ENCODE measurements around the gene RYR1. TPM values are rescaled to one million over a fixed set of nuclear protein-coding genes. Genes with fewer than 3 reads are reported as not detected.

The RYR1 gene
- total and polyA plus RNA-seq, 2 of the 8 experiments (the other 6 are each of a cell fraction or from before 2014, with no cell fraction given): 5.8 to 11.8 TPM

DNA sequence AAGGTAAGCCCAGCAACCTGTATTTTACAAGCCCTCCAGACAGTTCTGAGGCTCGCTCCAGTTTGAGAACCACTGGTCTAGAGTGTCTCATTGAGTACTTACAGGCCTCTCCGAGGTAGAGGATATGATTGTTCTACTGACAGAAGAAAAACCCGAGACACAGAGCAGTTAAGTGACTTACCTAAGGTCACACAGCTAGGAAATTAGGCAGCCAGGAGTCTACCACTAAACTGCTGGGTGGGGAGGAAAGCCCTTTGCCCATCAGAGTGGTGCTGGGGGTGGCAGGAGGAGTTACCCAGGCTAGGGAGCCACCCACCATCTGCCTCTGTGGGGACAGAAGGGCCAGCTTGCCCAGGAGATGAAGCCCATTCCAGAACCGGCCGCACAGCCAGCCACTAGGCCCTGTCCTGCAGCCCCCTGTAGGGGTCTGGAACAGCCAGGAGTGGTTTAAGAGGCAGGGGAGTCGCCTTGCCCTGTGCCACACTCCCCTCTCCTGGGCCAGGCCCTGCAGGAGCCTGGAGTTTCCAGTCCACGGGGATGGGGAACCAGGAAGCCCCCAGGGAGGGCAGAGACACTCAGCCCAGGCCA is 8.2 kb upstream of the RYR1 start:
- FAIRE-seq: no peak

More for the DNA sequence above, 8.2 kb upstream of the RYR1 start:
- peak in 1 of 2 experiments; percentile 55 for DNase-seq (ENCODE audit: low read depth in 1 of 2, low spot score in 2 of 2)
- Histone ChIP-seq H3K9me3 (ENCODE audit: insufficient read depth in 2 of 2, low read depth in 1 of 2, low read length in 1 of 2) (no peaks in the 10 kb centered on the region), H3K23me2 (ENCODE audit: low read depth, low read length) (no peaks in the 10 kb centered on the region; the same call in 1 of the 2 replicates), H3K79me2 (ENCODE audit: control insufficient read depth in 1 of 2, insufficient read depth in 2 of 2, low read length in 2 of 2) (no peaks in the 10 kb centered on the region), H3K4me2 (ENCODE audit: insufficient read depth in 1 of 2, low read depth in 2 of 2, low read length in 2 of 2) (peak overlapping the region; percentile 44 to 48; a peak in 3 of 4 replicates), H4K8ac (ENCODE audit: extremely low read depth, insufficient read depth, low read length) (peak overlapping the region; percentile 81), H2BK12ac (ENCODE audit: low read depth, low read length) (peak overlapping the region; percentile 29; the same call in 1 of the 2 replicates), H2BK5ac (ENCODE audit: low read depth, low read length) (peak overlapping the region; percentile 79; the same call in 1 of the 2 replicates), H3K4me1 (replicated peaks in 1 of 4; ENCODE audit: control insufficient read depth in 3 of 4, insufficient read depth in 4 of 4, low read length in 3 of 4) (peaks cover 4 to 8% (median 8%) of the 10 kb centered on the region in 4 experiments; a peak in 6 of 7 replicates), H3K27ac (ENCODE audit: low read depth, low read length) (no peak overlapping the region), H2BK15ac (ENCODE audit: low read length) (peak overlapping the region; percentile 72; the same call in 1 of the 2 replicates), H3K56ac (replicated peaks; ENCODE audit: insufficient read length, low read depth, low read length) (no peak overlapping the region), H4K20me1 (replicated peaks in 1 of 2; ENCODE audit: control insufficient read depth in 1 of 2, insufficient read depth in 2 of 2, low read length in 2 of 2) (no peaks in the 10 kb centered on the region), H3K4me3 (ENCODE audit: extremely low read depth in 1 of 4, insufficient read depth in 2 of 4, low read depth in 3 of 4, low read length in 4 of 4) (peak overlapping the region in 1 of 4 experiments; percentile 34; a peak in 1 of 8 replicates), H3K18ac (ENCODE audit: extremely low read depth, low read length) (peak overlapping the region; percentile 87; the same call in 1 of the 2 replicates), H4K5ac (ENCODE audit: insufficient read length, low read depth, low read length) (no peak overlapping the region), H2BK20ac (ENCODE audit: low read length) (0 out of 2 replicates have a peak overlapping the region, but pooled peaks have one; percentile 61), H4K91ac (replicated peaks; ENCODE audit: insufficient read length, low read length) (peak overlapping the region; percentile 83), H3K36me3 (ENCODE audit: control insufficient read depth in 2 of 4, insufficient read depth in 4 of 4, low read length in 3 of 4) (no peaks in the 10 kb centered on the region), H3K23ac (ENCODE audit: insufficient read length) (no peak overlapping the region), H2AFZ (ENCODE audit: low read length) (peak overlapping the region; percentile 62), H2AK5ac (ENCODE audit: low read depth, low read length) (no peak overlapping the region), H3K27me3 (replicated peaks in 1 of 4; ENCODE audit: control insufficient read depth in 3 of 4, extremely low read depth in 1 of 4, insufficient read depth in 3 of 4, low read length in 3 of 4) (no peaks in the 10 kb centered on the region), H2BK120ac (replicated peaks; ENCODE audit: low read depth, low read length) (peak overlapping the region; percentile 65), H3K9ac (replicated peaks in 1 of 4; ENCODE audit: extremely low read depth in 1 of 4, low read depth in 3 of 4, low read length in 3 of 4) (no peak overlapping the region), H3K4ac (replicated peaks; ENCODE audit: insufficient read length, low read depth, low read length) (no peak overlapping the region), H3K14ac (ENCODE audit: insufficient read length) (no peak overlapping the region), H3K79me1 (ENCODE audit: low read depth, low read length) (no peaks in the 10 kb centered on the region)
- ChIA-PET POLR2A (ENCODE audit: partially characterized antibody) (interaction anchor here (0.7 to 2.0 kb wide), 5 partner anchors 10 to 35 kb away, joined by 3 to 9 read pairs (median 5); no protein-coding TSS in a partner anchor), CTCF (ENCODE audit: partially characterized antibody) (interaction anchor here (0.7 to 3.2 kb wide), 9 partner anchors 9 to 181 kb away, joined by 3 to 10 read pairs (median 4); partner anchors contain the start of gene FAM98C)
- WGBS, 2 experiments (ENCODE audit: extremely low coverage in 1 of 2, insufficient coverage in 1 of 2, insufficient read length in 1 of 2, insufficient replicate concordance in 2 of 2, low coverage in 1 of 2, low lambda C conversion rate in 2 of 2, missing lambda C conversion rate in 1 of 2): 76% methylated on average over 7 of the region's 7 CpGs; no CpG with 5 or more reads in 1 of the 2 experiments
- TF ChIP-seq KDM1A (IDR thresholded peaks at IDR 0.05; ENCODE audit: borderline replicate concordance, low read length) (peak; percentile 70; the same call in 1 of the 2 replicates), POU5F1 (IDR thresholded peaks at IDR 0.05; ENCODE audit: low read depth, low read length) (no peak)
- TF ChIP-seq, protein P1, sequence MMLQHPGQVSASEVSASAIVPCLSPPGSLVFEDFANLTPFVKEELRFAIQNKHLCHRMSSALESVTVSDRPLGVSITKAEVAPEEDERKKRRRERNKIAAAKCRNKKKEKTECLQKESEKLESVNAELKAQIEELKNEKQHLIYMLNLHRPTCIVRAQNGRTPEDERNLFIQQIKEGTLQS (IDR thresholded peaks at IDR 0.05; ENCODE audit: insufficient read depth, low read depth, low read length): no peak
